Prostate gland (tissue), 2 donors: Measurements from ENCODE around the gene COL4A2. TPM values are rescaled to one million over a fixed set of nuclear protein-coding genes. Genes with fewer than 3 reads are reported as not detected.

Experiments used
- DNase-seq: peaks from one replicate; pipeline ENCODE4 v3.0.0-alpha.2; 2019; ENCODE audit warnings: low spot score
- H3K27ac ChIP-seq, 2 donors: fragments of 200-600 bp; sonication (generic); 2 replicates each; pipeline ENCODE4 v1.5.1; 2017 to 2019
- H3K27me3 ChIP-seq: fragments of 200-600 bp; sonication (generic); replicated peaks from 2 replicates; pipeline ENCODE4 v1.5.1; 2019; ENCODE audit not compliant: insufficient read depth
- H3K36me3 ChIP-seq, 2 donors: fragments of 200-600 bp; sonication (generic); 1 replicate in 1 of 2; 2 replicates in 1 of 2; pipeline versions ENCODE4 v1.5.1 to v1.8.1; 2017 to 2019
- H3K4me1 ChIP-seq: fragments of 200-600 bp; sonication (generic); replicated peaks from 2 replicates; pipeline ENCODE4 v1.5.1; 2019
- H3K4me3 ChIP-seq, 2 donors: fragments of 200-600 bp; sonication (generic); 2 replicates each; pipeline ENCODE4 v1.5.1; 2017 to 2019
- H3K9me3 ChIP-seq: fragments of 200-600 bp; sonication (generic); 2 replicates; pipeline ENCODE4 v1.5.1; 2017
- POLR2A ChIP-seq: fragments of 450-650 bp; IDR thresholded peaks from one replicate; pipeline ENCODE4 v1.6.1; 2016; ENCODE audit warnings: antibody characterized with exemption, mild to moderate bottlenecking
- POLR2AphosphoS5 ChIP-seq: sonication (generic); formaldehyde crosslinking; IDR thresholded peaks from one replicate; pipeline ENCODE4 v1.6.1; 2017; ENCODE audit warnings: antibody characterized with exemption
- WGBS: methylation state at CpG from one replicate; pipeline ENCODE4 v1.1.5; 2018; 5-methylcytosine and 5-hydroxymethylcytosine counted together
- intact Hi-C: fragments of 100-400 bp; cut with DNase I; formaldehyde crosslinking; loops from one replicate; pipeline ENCODE4 v1.14.2; 2022
- total RNA-seq, 2 donors: library from RNA; depleted of rRNA; stranded (reverse); fragments of >200 nt; gene quantifications; one replicate each; pipeline ENCODE4 v1.1.0, GENCODE V29; 2016
- TF ChIP-seq, protein P1 (sequence below), 4 experiments: fragments of 200-600 bp in 2 of 4; fragments of 450-650 bp in 2 of 4; sonication (generic) in 2 of 4; IDR thresholded peaks; 1 replicate in 3 of 4; 2 replicates in 1 of 4; pipeline ENCODE4 v1.5.1; 2016 to 2019; ENCODE audit warnings: antibody characterized with exemption in 4 of 4, mild to moderate bottlenecking in 2 of 4, moderate library complexity in 2 of 4

Gene COL4A2
- total RNA-seq, 2 donors from 2014 or later, result 82.8 to 193 TPM

GRCh38 chr13:110266983-110267382 is 40.1 kb upstream of the COL4A2 start:
- Histone ChIP-seq H3K27ac (no peak overlapping the region), H3K9me3 (no peaks in the 10 kb centered on the region), H3K4me1 (no peaks in the 10 kb centered on the region), H3K36me3 (no peaks in the 10 kb centered on the region), H3K4me3 (no peak overlapping the region), H3K27me3 (no peaks in the 10 kb centered on the region)
- intact Hi-C loops, result no loop called here
- DNase-seq, result no peak
- TF ChIP-seq POLR2A (no peak), POLR2AphosphoS5 (no peak)
- TF ChIP-seq, protein P1, sequence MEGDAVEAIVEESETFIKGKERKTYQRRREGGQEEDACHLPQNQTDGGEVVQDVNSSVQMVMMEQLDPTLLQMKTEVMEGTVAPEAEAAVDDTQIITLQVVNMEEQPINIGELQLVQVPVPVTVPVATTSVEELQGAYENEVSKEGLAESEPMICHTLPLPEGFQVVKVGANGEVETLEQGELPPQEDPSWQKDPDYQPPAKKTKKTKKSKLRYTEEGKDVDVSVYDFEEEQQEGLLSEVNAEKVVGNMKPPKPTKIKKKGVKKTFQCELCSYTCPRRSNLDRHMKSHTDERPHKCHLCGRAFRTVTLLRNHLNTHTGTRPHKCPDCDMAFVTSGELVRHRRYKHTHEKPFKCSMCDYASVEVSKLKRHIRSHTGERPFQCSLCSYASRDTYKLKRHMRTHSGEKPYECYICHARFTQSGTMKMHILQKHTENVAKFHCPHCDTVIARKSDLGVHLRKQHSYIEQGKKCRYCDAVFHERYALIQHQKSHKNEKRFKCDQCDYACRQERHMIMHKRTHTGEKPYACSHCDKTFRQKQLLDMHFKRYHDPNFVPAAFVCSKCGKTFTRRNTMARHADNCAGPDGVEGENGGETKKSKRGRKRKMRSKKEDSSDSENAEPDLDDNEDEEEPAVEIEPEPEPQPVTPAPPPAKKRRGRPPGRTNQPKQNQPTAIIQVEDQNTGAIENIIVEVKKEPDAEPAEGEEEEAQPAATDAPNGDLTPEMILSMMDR (IDR thresholded peaks at IDR 0.05), result no peak
- 79% methylated on average over 10 of the region's 10 CpGs for WGBS

DNA sequence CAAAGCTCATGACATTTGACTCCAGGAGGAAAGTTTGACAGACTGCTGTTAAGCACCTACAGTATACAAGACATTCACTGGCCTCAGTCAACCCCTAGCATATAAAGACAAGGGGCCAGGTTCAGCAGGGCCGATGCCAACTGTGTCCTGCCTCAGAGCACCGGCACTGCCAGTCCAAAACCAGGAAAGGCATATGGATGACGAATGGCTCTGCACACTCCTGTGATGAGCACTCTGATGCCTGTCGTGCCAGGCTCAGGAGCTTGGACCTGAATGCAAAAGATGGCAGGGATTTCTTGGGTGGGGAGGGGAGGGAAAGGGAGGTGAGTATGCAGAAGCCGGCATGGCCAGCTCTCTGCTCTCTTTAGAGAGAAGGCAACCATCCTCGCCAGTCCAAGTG is 39.0 kb upstream of the COL4A2 start:
- WGBS, result 79% methylated on average over 6 of the region's 6 CpGs
- no peaks in the 10 kb centered on the region for H3K36me3 ChIP-seq
- no peaks in the 10 kb centered on the region for H3K4me1 ChIP-seq
- TF ChIP-seq POLR2A (no peak), POLR2AphosphoS5 (no peak)
- TF ChIP-seq, protein P1 (IDR thresholded peaks at IDR 0.05), result no peak
- no peak overlapping the region for H3K4me3 ChIP-seq
- no peak overlapping the region for H3K27ac ChIP-seq
- H3K9me3 ChIP-seq, result no peaks in the 10 kb centered on the region
- no peaks in the 10 kb centered on the region for H3K27me3 ChIP-seq
- intact Hi-C loops, result no loop called here
- no peak for DNase-seq

DNA sequence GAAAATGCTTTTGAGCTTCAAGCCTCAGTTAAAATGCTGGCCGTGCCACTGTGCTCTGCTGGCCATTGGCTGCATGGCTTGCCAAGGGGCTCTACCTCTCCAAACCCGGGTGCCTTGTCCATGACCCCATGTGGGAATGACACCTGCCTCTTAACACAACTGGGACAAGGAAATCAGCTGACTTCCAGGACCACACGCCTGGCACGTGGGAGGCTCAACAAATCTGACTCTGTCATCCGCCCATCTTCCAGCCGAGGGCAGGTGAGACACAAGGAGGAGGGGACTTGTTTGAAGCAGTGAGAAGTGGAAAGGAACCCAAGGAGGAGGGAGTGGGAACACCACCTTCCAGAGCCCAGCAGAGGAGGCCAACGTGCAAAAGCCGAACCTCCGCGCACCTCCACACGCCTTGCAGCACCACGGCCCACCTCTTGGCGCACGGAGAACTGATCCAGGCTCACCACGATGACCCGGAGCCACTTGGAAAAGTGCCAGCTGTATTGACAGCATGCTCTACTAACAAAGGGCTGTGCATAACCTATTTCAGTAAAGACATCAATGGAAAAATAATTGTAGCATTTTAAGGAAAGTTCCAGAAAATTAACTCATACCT is 38.4 kb upstream of the COL4A2 start:
- no peak overlapping the region for H3K27ac ChIP-seq
- H3K9me3 ChIP-seq, result no peaks in the 10 kb centered on the region
- 86% methylated on average over 16 of the region's 16 CpGs for WGBS
- H3K27me3 ChIP-seq, result no peaks in the 10 kb centered on the region
- H3K4me3 ChIP-seq, result no peak overlapping the region
- no peaks in the 10 kb centered on the region for H3K4me1 ChIP-seq
- TF ChIP-seq POLR2AphosphoS5, result no peak
- TF ChIP-seq, protein P1 (IDR thresholded peaks at IDR 0.05), result no peak
- TF ChIP-seq POLR2A, result no peak
- no peaks in the 10 kb centered on the region for H3K36me3 ChIP-seq
- intact Hi-C loops, result no loop called here
- no peak for DNase-seq

- intact Hi-C loops, result no loop called here
- WGBS, result 71% methylated on average over 14 of the region's 14 CpGs
- Histone ChIP-seq H3K4me3 (no peak overlapping the region), H3K4me1 (no peaks in the 10 kb centered on the region), H3K36me3 (no peaks in the 10 kb centered on the region), H3K9me3 (no peaks in the 10 kb centered on the region), H3K27me3 (no peaks in the 10 kb centered on the region), H3K27ac (no peak overlapping the region)
- no peak for TF ChIP-seq POLR2A
- no peak for TF ChIP-seq POLR2AphosphoS5
- TF ChIP-seq, protein P1 (IDR thresholded peaks at IDR 0.05), result no peak
- DNase-seq, result no peak
Measured at GRCh38 chr13:110269509-110270185, 37.4 kb upstream of the COL4A2 start.

- Histone ChIP-seq H3K27ac (no peak overlapping the region), H3K4me3 (no peak overlapping the region), H3K9me3 (no peaks in the 10 kb centered on the region), H3K27me3 (no peaks in the 10 kb centered on the region), H3K4me1 (no peaks in the 10 kb centered on the region), H3K36me3 (no peaks in the 10 kb centered on the region)
- intact Hi-C loops, result no loop called here
- 90% methylated on average over 7 of the region's 7 CpGs for WGBS
- DNase-seq, result no peak
- no peak for TF ChIP-seq POLR2A
- TF ChIP-seq POLR2AphosphoS5, result no peak
- TF ChIP-seq, protein P1 (IDR thresholded peaks at IDR 0.05), result no peak
Measured at GRCh38 chr13:110270507-110270906, 36.6 kb upstream of the COL4A2 start.
